SK-N-DZ (cell line): ENCODE measurements around the gene ANKH.
A peak's percentile ranks its signal among the peaks of the same experiment; 100 is the strongest.

Experiments
- DNase-seq: peaks from one replicate; pipeline ENCODE4 v3.0.0-alpha.2; 2015; ENCODE audit warnings: low spot score

Gene ANKH

GRCh38 chr5:14794583-14795230 lies 76.9 kb downstream of the ANKH start:
- no peak for DNase-seq

- DNase-seq: no peak
These were observed 77.7 kb downstream of the ANKH start for GRCh38 chr5:14793851-14794250.

GRCh38 chr5:14790911-14791310 lies 80.7 kb downstream of the ANKH start:
- no peak for DNase-seq

GRCh38 chr5:14790220-14790619 lies 81.4 kb downstream of the ANKH start:
- no peak for DNase-seq

- no peak for DNase-seq
These were observed 83.6 kb downstream of the ANKH start for GRCh38 chr5:14787801-14788579.

GRCh38 chr5:14783691-14784090 lies 87.9 kb downstream of the ANKH start:
- DNase-seq: no peak

GRCh38 chr5:14782591-14782990 lies 89.0 kb downstream of the ANKH start:
- no peak for DNase-seq

GRCh38 chr5:14781106-14781505 lies 90.5 kb downstream of the ANKH start:
- no peak for DNase-seq

GRCh38 chr5:14779975-14780374 lies 91.6 kb downstream of the ANKH start:
- DNase-seq: no peak

GRCh38 chr5:14778792-14779070 lies 92.8 kb downstream of the ANKH start:
- no peak for DNase-seq

GRCh38 chr5:14777932-14778791 lies 93.4 kb downstream of the ANKH start:
- no peak for DNase-seq

GRCh38 chr5:14777187-14777586 lies 94.4 kb downstream of the ANKH start:
- no peak for DNase-seq

GRCh38 chr5:14776602-14777001 lies 95.0 kb downstream of the ANKH start:
- no peak for DNase-seq

- DNase-seq: no peak
These were observed 95.7 kb downstream of the ANKH start for GRCh38 chr5:14775857-14776256.

- DNase-seq: no peak
These were observed 98.0 kb downstream of the ANKH start for GRCh38 chr5:14773588-14773987.

GRCh38 chr5:14771972-14772371 lies 99.6 kb downstream of the ANKH start:
- DNase-seq: no peak

- DNase-seq: peak; percentile 26
These were observed 100.4 kb downstream of the ANKH start for GRCh38 chr5:14771189-14771588.

GRCh38 chr5:14768508-14769365 lies 102.8 kb downstream of the ANKH start:
- peak; percentile 86 for DNase-seq

GRCh38 chr5:14767735-14768507 lies 103.7 kb downstream of the ANKH start:
- DNase-seq: peak; percentile 17

GRCh38 chr5:14767053-14767452 lies 104.5 kb downstream of the ANKH start:
- DNase-seq: no peak

GRCh38 chr5:14766584-14766983 lies 105.0 kb downstream of the ANKH start:
- DNase-seq: no peak
